HG03280 (cell line): ENCODE results near the gene NEBL.

Experiments
- ATAC-seq: cut with Tn5 transposase; IDR thresholded peaks from one replicate; pipeline ENCODE4 v1.9.1; 2021; ENCODE audit warnings: mild to moderate bottlenecking, moderate library complexity; ENCODE audit not compliant: unreplicated experiment

Gene NEBL

DNA sequence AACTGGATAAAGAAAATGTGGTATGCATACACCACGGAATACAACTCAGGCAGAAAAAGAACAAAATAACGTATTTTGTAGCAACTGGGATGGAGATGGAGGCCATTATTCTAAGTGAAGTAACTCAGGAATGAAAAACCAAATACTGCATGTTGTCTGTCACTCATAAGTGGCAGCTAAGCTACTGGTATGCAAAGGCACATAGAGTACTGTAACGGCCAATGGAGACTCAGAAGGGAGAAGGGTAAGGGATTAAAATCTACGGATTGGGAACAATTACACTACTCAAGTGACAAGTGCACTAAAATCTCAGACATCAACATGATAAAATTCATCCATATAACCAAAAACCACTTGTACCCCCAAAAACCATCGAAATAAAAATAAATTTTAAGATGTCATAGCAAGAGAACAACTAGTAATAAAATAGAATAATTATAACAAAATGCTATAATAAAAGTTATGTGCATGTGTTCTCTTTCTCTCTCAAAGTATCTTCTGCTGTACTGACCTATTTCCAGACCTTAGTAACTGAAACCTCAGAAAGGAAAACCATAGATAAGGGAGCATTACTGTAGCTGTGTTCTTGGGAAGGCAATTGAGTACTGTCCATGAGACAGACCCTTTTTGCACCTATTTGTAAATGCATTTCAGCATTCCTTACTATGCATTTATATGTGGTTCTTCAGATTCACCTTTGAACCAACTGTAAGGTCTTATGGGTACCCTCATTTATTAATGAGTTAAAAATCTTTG is 6.7 kb upstream of the NEBL start:
- no peak for ATAC-seq

- no peak for ATAC-seq
Observed at GRCh38 chr10:20901110-20901509, 4.0 kb upstream of the NEBL start.

- no peak for ATAC-seq
Observed at GRCh38 chr10:20898866-20899535, 1.9 kb upstream of the NEBL start.

DNA sequence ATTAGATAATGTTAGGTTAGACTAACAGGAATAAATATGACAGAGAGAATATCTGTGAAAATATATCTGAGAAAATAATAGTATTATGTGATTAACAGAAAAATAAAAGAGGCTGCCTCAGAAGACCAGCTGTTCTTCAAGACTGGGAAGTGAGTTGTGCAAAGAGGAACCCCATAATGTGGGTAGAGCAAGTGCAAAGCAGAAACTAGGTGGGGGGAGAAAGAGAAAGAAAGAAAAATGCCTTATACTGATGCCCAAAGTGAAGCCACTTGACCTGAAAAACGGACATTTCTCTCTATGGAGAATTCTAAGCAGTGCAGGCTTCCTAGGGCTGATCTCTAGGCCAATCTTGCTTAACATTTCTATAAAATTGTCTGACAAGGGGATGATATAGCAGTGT is 3.8 kb downstream of the NEBL start:
- ATAC-seq, result no peak

GRCh38 chr10:20892796-20893195 is 4.3 kb downstream of the NEBL start:
- ATAC-seq, result no peak

DNA sequence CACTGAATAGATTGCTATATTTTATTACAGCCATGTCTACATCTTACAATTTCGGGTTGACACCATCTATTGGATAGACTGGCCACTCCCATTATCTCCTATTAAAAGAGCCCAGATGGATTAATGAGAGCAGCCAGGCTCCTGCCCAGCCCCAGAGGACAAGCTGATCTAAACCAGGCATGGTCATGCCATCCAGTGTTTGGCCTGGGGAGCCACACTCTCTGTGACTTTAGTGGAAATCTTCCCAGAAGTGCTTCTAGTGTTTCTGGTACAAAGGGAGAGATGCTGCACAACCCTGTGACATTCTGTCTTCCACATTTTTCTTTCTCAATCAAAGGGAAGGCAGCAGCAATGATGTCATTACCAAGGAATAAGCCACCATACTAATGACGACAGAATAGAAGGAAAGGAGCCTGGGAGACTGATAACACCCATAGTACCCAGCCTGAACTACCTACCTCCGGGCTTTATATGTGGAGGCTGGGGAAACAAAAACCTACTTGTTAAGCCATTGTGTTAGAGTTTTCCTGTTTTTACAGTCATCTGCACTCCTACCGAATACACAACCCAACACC is 5.0 kb downstream of the NEBL start:
- no peak for ATAC-seq

- no peak for ATAC-seq
Observed at GRCh38 chr10:20891338-20891714, 5.8 kb downstream of the NEBL start.

- ATAC-seq, result no peak
Observed at GRCh38 chr10:20890491-20891337, 6.4 kb downstream of the NEBL start.

GRCh38 chr10:20890009-20890408 is 7.1 kb downstream of the NEBL start:
- ATAC-seq, result no peak

GRCh38 chr10:20888620-20889330 is 8.3 kb downstream of the NEBL start:
- no peak for ATAC-seq

GRCh38 chr10:20887706-20888555 is 9.2 kb downstream of the NEBL start:
- ATAC-seq, result no peak

DNA sequence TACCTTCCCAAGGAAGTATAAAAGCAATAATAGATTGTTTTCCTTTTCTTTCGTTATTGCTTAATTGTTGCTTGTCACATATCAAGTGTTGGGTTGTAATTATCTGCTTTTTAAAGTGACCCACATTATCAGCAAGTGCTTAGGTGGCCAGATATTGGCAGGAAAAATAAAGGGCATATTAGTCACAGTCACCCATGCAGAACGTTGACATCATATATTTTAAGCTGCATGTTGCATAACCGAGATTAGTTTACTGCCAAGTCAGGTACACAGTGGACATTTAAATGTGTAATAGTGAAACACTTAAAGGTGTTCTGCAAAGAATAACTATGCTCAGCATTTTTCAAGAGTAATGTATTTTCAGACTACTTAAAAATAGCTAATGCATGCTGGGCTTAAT is 11.4 kb downstream of the NEBL start:
- ATAC-seq, result no peak

GRCh38 chr10:20883552-20883951 is 13.6 kb downstream of the NEBL start:
- ATAC-seq, result no peak

DNA sequence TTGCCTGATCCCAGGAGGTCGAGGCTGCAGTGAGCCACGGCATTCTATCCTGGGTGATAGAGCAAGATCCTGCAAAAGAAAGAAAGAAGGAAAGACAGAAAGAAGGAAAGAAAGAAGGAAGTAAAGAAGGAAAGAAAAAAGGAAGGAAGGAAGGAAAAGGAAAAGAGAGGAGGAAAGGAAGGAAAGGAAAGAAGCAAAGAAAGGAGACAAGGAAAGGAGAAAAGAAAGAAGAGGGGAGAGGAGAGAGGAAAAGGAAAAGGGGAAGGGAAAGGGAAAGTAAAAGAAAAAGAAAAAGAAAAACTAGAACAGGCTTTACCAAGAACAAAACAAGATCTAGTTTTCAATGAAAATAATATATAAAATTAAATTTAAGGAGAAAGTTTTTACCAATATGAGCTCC is 15.0 kb downstream of the NEBL start:
- no peak for ATAC-seq

GRCh38 chr10:20879136-20879535 is 18.0 kb downstream of the NEBL start:
- ATAC-seq, result no peak

DNA sequence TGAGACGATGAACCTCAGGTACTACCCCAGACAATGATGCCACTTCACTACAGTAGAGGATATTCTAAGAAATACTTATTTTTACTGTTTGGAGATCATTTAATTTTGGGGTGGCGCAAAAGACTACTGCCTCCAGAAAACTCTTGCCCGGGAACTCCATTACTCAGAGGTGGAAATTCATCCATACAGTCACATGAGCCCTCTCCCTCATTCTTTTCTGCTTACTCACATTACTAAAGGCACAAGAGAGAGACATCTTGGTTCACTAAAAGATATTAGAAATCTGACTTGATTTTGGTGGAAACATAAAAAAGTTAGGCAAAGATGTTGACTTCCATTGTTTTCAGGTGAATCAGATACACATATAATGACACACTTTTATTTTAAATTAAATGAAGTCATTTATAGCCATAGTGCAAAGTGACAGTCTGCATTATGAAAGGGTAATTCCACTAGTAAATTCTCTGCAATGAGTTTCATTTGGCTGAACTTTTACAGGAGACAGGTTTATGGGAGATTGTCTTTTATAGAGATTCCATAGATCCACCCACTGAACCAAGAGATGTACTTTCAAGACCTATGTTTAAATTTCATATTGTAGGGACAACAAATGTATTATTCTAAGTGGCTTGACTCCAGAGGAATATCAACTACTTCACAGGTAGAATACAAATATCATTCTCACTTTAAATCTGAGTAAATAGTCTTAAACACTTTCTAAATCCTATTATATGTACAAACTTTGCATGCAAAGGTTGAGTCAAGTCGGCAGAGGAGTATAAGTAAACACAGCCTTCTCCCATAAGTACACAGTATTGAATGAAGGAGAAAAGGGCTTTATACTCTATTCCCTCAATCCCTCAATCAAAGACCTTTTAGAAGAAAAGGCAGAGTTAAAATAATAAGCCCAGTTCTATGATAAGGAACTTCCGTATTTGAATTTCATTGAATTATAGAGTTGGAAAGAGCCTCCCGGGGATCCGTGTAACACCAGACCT is 18.8 kb downstream of the NEBL start:
- ATAC-seq, result no peak

- ATAC-seq, result no peak
Observed at GRCh38 chr10:20877554-20877953, 19.6 kb downstream of the NEBL start.

DNA sequence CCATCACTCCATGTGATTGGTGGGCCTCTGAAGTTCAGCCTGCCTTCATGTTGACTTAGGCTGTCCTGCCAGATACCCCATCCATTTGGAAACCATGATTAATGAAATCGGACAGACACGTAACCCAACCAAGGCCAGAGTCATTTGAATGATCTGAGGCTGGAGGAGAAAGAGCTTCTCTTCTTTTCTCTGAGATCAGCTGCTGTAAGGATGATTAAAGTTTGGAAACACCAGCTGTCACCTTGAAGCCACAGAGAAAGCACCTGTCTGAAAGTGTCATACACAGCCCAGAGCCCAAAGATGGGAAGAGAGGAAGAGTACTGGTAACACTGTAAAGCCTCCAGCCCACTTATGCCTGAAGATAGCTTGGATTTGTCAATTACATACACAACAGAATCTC is 22.9 kb downstream of the NEBL start:
- no peak for ATAC-seq

- ATAC-seq, result no peak
Observed at GRCh38 chr10:20871970-20872369, 25.1 kb downstream of the NEBL start.
